SK-N-SH (cell line): ENCODE measurements around the gene MIOX. TPM values are rescaled to one million over a fixed set of nuclear protein-coding genes. Genes with fewer than 3 reads are reported as not detected.

Source experiments
- CTCF ChIA-PET: fragments of 300-600, 350-600 bp; formaldehyde crosslinking; extraction: SDS; loops from one replicate; lab custom pipeline; 2021; lab: Yijun Ruan, JAX
- POLR2A ChIA-PET: fragments of 350-600 bp; sonication (Branson Sonifier 250); formaldehyde crosslinking; extraction: SDS; loops from one replicate; lab custom pipeline; 2020; ENCODE audit warnings: antibody characterized with exemption, inconsistent platforms; lab: Yijun Ruan, JAX
- DNase-seq: peaks from one replicate; pipeline ENCODE4 v3.0.0; 2012
- H2AFZ ChIP-seq: fragments of 200-600 bp; sonication (generic); 2 replicates; pipeline ENCODE4 v1.8.1; 2016; ENCODE audit warnings: antibody characterized with exemption, mild to moderate bottlenecking, low read depth
- H3F3A ChIP-seq: fragments of 200-600 bp; sonication (generic); replicated peaks from 2 replicates; pipeline ENCODE3; 2016; ENCODE audit warnings: antibody characterized with exemption, mild to moderate bottlenecking; ENCODE audit not compliant: insufficient read depth
- H3K27ac ChIP-seq, 2 experiments: fragments of 200-500 bp in 1 of 2; fragments of 200-600 bp in 1 of 2; sonication (Bioruptor generic) in 1 of 2; sonication (generic), shearing (Covaris generic) in 1 of 2; 2 replicates each; pipeline versions ENCODE4 v1.5.1 to v1.6.1; 2014 to 2016; ENCODE audit warnings: low read depth in 2 of 2, inconsistent platforms in 1 of 2, low read length in 1 of 2, mild to moderate bottlenecking in 1 of 2, mixed read lengths in 1 of 2
- H3K27me3 ChIP-seq: fragments of 200-600 bp; sonication (generic), shearing (Covaris generic); 2 replicates; pipeline ENCODE4 v1.6.1; 2016; ENCODE audit warnings: mixed run types; ENCODE audit not compliant: insufficient read depth
- H3K36me3 ChIP-seq, 2 experiments: fragments of 200-500 bp in 1 of 2; fragments of 200-600 bp in 1 of 2; sonication (Bioruptor generic) in 1 of 2; sonication (generic) in 1 of 2; replicated peaks in 1 of 2; 2 replicates each; pipeline versions ENCODE3 to v1.5.1; 2014 to 2016; ENCODE audit warnings: low read length in 1 of 2, mild to moderate bottlenecking in 1 of 2; ENCODE audit not compliant: insufficient read depth in 2 of 2, control insufficient read depth in 1 of 2
- H3K4me1 ChIP-seq, 2 experiments: fragments of 200-500 bp in 1 of 2; fragments of 200-600 bp in 1 of 2; sonication (Bioruptor generic) in 1 of 2; sonication (generic), shearing (Covaris generic) in 1 of 2; 2 replicates each; pipeline versions ENCODE4 v1.5.1 to v1.6.1; 2014 to 2016; ENCODE audit warnings: low read depth in 1 of 2, low read length in 1 of 2, mixed run types in 1 of 2; ENCODE audit not compliant: insufficient read depth in 2 of 2, control insufficient read depth in 1 of 2
- H3K4me2 ChIP-seq: fragments of 200-600 bp; sonication (generic), shearing (Covaris generic); 2 replicates; pipeline ENCODE4 v1.6.1; 2017; ENCODE audit warnings: mixed run types
- H3K4me3 ChIP-seq, 2 experiments: fragments of 200-500 bp in 1 of 2; fragments of 200-600 bp in 1 of 2; sonication (Bioruptor generic) in 1 of 2; sonication (generic), shearing (Covaris generic) in 1 of 2; 2 replicates each; pipeline versions ENCODE4 v1.5.1 to v1.8.1; 2014 to 2016; ENCODE audit warnings: low read depth in 2 of 2, inconsistent platforms in 1 of 2, low read length in 1 of 2, mild to moderate bottlenecking in 1 of 2, mixed read lengths in 1 of 2, moderate library complexity in 1 of 2
- H3K79me2 ChIP-seq: fragments of 200-600 bp; sonication (generic); 2 replicates; pipeline ENCODE4 v1.8.1; 2017; ENCODE audit warnings: mild to moderate bottlenecking; ENCODE audit not compliant: insufficient read depth
- H3K9ac ChIP-seq: fragments of 200-600 bp; sonication (generic); 2 replicates; pipeline ENCODE4 v1.6.1; 2017; ENCODE audit warnings: mixed run types
- H3K9me2 ChIP-seq: fragments of 200-600 bp; sonication (generic); 2 replicates; pipeline ENCODE4 v1.6.1; 2017; ENCODE audit warnings: mixed run types
- H3K9me3 ChIP-seq: fragments of 200-600 bp; sonication (generic); 2 replicates; pipeline ENCODE4 v1.6.1; 2017; ENCODE audit warnings: mixed run types, mild to moderate bottlenecking, moderate library complexity
- H4K20me1 ChIP-seq: fragments of 200-600 bp; sonication (generic); 2 replicates; pipeline ENCODE4 v1.6.1; 2017; ENCODE audit warnings: mild to moderate bottlenecking, mixed run types; ENCODE audit not compliant: insufficient read depth
- CHD2 ChIP-seq: fragments of 150-350 bp; IDR thresholded peaks from 2 replicates; pipeline ENCODE4 v1.6.1; 2018; ENCODE audit warnings: low read length; ENCODE audit not compliant: partially characterized antibody
- ELF1 ChIP-seq: IDR thresholded peaks from 2 replicates; pipeline ENCODE4 v1.4.0; 2012
- EP300 ChIP-seq, 2 experiments: IDR thresholded peaks; 2 replicates each; pipeline versions ENCODE4 v1.4.0 to v1.6.1; 2012; ENCODE audit warnings: borderline replicate concordance in 1 of 2, low read depth in 1 of 2, low read length in 1 of 2
- EZH2phosphoT487 ChIP-seq: fragments of 200-600 bp; sonication (generic); IDR thresholded peaks from 2 replicates; pipeline ENCODE4 v1.6.1; 2017; ENCODE audit warnings: low read depth, mixed run types, mild to moderate bottlenecking, antibody characterized with exemption, moderate library complexity, borderline replicate concordance
- FOSL2 ChIP-seq: IDR thresholded peaks from 2 replicates; pipeline ENCODE4 v1.4.0; 2012; ENCODE audit warnings: low read depth, mild to moderate bottlenecking, moderate library complexity, borderline replicate concordance
- FOXJ3 ChIP-seq: sonication (generic); formaldehyde crosslinking; IDR thresholded peaks from 2 replicates; pipeline ENCODE4 v1.5.1; 2020; ENCODE audit warnings: mild to moderate bottlenecking, missing genetic modification reagents
- FOXM1 ChIP-seq: IDR thresholded peaks from 2 replicates; pipeline ENCODE4 v1.4.0; 2012; ENCODE audit warnings: low read depth, mild to moderate bottlenecking
- GABPA ChIP-seq: IDR thresholded peaks from 2 replicates; pipeline ENCODE4 v1.4.0; 2012; ENCODE audit warnings: low read depth, mild to moderate bottlenecking
- GATA2 ChIP-seq: sonication (generic); formaldehyde crosslinking; IDR thresholded peaks from 2 replicates; pipeline ENCODE4 v1.5.0; 2020; ENCODE audit warnings: mild to moderate bottlenecking, missing genetic modification reagents
- MEF2A ChIP-seq: IDR thresholded peaks from 2 replicates; pipeline ENCODE4 v1.4.0; 2012; ENCODE audit warnings: low read depth, borderline replicate concordance
- MXI1 ChIP-seq: IDR thresholded peaks from 2 replicates; pipeline ENCODE4 v1.6.1; 2012; ENCODE audit warnings: mild to moderate bottlenecking, low read depth, low read length, improper control_type of control experiment
- NFIC ChIP-seq: IDR thresholded peaks from 2 replicates; pipeline ENCODE4 v1.4.0; 2012; ENCODE audit warnings: borderline replicate concordance
- POLR2AphosphoS5 ChIP-seq: IDR thresholded peaks from 2 replicates; pipeline ENCODE4 v1.6.1; 2012; ENCODE audit warnings: low read depth, low read length
- RCOR1 ChIP-seq: fragments of 150-350 bp; IDR thresholded peaks from 2 replicates; pipeline ENCODE4 v1.6.1; 2017; ENCODE audit warnings: antibody characterized with exemption, low read length
- TCF12 ChIP-seq: IDR thresholded peaks from 2 replicates; pipeline ENCODE4 v1.4.0; 2012
- YY1 ChIP-seq: IDR thresholded peaks from 2 replicates; pipeline ENCODE4 v1.4.0; 2012; ENCODE audit warnings: low read depth, mild to moderate bottlenecking
- WGBS: methylation state at CpG from one replicate; pipeline ENCODE4 v1.1.6; 2017; ENCODE audit warnings: low lambda C conversion rate; 5-methylcytosine and 5-hydroxymethylcytosine counted together
- polyA plus RNA-seq, 3 experiments: library from polyadenylated mRNA; depleted of rRNA; stranded (reverse); fragments of >200 nt; gene quantifications; 2 replicates each; pipeline ENCODE4 v1.2.3, GENCODE V29; 2012
- TF ChIP-seq, protein P1 (sequence below): IDR thresholded peaks from 2 replicates; pipeline ENCODE4 v1.4.0; 2012; ENCODE audit warnings: low read depth
- TF ChIP-seq, protein P2 (sequence below): IDR thresholded peaks from 2 replicates; pipeline ENCODE4 v1.4.0; 2012; ENCODE audit warnings: low read depth, borderline replicate concordance
- TF ChIP-seq, protein P3 (sequence below): fragments of 150-350 bp; IDR thresholded peaks from 2 replicates; pipeline ENCODE4 v1.6.1; 2017; ENCODE audit warnings: antibody characterized with exemption, low read length, low read depth, borderline replicate concordance
- TF ChIP-seq, protein P4 (sequence below): IDR thresholded peaks from 2 replicates; pipeline ENCODE4 v1.4.0; 2012; ENCODE audit warnings: low read depth, borderline replicate concordance

MIOX gene
- polyA plus RNA-seq, 1 of the 3 experiments (the other 2 are of a cell fraction): 0.05 TPM

DNA sequence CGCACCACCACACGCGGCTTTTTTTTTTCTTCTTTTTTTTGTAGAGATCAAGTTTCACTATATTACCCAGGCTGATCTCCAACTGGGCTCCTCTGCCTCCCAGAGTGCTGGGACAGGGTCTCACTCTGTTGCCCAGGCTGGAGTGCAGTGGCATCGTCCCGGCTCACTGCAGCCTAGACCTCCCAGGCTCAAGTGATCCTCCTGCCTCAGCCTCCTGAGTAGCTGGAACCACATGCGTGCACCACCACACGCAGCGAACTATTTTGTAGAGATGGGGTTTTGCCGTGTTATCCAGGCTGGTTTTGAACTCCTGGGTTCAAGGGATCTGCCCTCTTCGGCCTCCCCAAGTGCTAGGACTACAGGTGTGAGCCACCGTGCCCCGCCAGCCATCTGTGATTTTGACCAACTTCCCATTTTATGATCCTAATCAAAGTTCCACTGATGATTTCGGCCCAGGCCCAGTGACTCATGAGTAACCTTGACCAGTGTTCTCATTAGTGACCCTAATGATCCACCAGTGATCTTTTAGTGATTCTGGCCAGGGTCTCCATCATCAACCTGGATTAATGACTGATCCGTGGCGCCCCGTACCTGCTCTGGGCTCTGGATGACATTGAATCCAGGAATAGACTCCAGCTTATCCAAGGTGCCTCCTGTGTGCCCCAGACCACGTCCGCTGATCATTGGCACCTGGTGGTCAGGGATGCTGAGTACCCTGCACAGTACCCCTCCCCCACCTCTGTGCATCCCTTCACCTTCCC lies 41.4 kb downstream of the MIOX start:
- H3K36me3 ChIP-seq: peaks cover 0 to 9% of the 10 kb centered on the region in 2 experiments
- no peaks in the 10 kb centered on the region for H3K9me3 ChIP-seq
- H3F3A ChIP-seq: peaks cover 19% of the 10 kb centered on the region
- TF ChIP-seq GABPA: no peak
- no peak for TF ChIP-seq YY1
- no peak overlapping the region for H3K4me3 ChIP-seq
- no peak overlapping the region; a peak in 1 of 4 replicates for H3K27ac ChIP-seq
- no peak overlapping the region for H2AFZ ChIP-seq
- no peak overlapping the region for H3K4me2 ChIP-seq
- ChIA-PET CTCF (interaction anchor here (0.6 to 2.4 kb wide), 8 partner anchors 10 to 37 kb away, joined by 3 to 13 read pairs (median 3); partner anchors contain the start of genes LMF2 and SYCE3), POLR2A (interaction anchor here (0.6 to 0.7 kb wide), 2 partner anchors 72 to 177 kb away, joined by 3 to 4 read pairs; no protein-coding TSS in a partner anchor)
- no peak overlapping the region for H3K9ac ChIP-seq
- peaks cover 8% of the 10 kb centered on the region; the same call in 1 of the 2 replicates for H4K20me1 ChIP-seq
- WGBS: 94% methylated on average over 13 of the region's 18 CpGs
- H3K9me2 ChIP-seq: no peaks in the 10 kb centered on the region
- no peaks in the 10 kb centered on the region for H3K27me3 ChIP-seq
- no peak for DNase-seq
- H3K79me2 ChIP-seq: peaks cover 15% of the 10 kb centered on the region
- H3K4me1 ChIP-seq: peaks cover 7 to 34% of the 10 kb centered on the region in 2 experiments; a peak in 2 of 4 replicates

DNA sequence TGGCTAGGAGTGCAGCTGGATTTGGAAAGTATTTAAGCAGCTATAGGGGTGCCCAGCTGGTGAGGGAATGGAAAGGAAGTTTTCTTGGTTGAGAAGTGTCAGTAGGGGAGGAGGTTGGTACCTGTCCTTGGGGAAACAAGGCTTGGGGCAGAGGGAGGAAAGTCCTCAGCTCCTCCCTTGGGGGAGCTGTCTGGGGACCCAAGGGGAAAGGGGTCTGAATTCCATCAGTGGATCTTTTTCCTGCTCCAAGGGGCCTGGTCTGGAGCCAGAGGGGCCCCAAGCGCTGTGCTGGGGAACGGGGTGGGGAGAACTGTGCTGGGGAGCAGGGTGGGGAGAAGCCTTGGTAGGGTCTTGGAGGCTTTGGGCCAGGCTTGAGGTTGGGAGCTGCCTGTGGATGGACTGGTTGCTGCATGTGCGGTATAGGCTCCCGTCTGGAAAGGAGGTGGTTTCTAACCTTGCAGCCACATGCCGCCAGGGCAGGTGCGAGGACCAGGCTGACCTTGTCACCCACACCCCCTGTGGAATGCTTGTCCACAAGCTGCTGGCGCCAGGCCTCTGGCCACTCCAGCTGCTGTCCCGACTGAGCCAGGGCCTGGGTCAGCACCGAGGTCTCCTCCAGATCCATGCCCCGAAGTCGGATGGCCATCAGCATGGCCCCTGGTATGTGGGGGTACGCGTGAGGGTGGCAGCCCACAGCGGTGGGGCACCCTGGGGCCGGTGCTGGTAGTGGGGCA lies 42.2 kb downstream of the MIOX start:
- Histone ChIP-seq H3K4me2 (no peak overlapping the region), H3K27ac (no peak overlapping the region; a peak in 1 of 4 replicates), H2AFZ (no peak overlapping the region), H3K27me3 (no peaks in the 10 kb centered on the region), H3K36me3 (peaks cover 0 to 1% of the 10 kb centered on the region in 2 experiments), H3K79me2 (peaks cover 8% of the 10 kb centered on the region), H3K4me1 (peaks cover 7 to 31% of the 10 kb centered on the region in 2 experiments; a peak in 2 of 4 replicates), H3K9me2 (no peaks in the 10 kb centered on the region), H3K9ac (no peak overlapping the region), H3K4me3 (no peak overlapping the region), H4K20me1 (peaks cover 7% of the 10 kb centered on the region; the same call in 1 of the 2 replicates), H3F3A (peaks cover 19% of the 10 kb centered on the region), H3K9me3 (no peaks in the 10 kb centered on the region)
- TF ChIP-seq MEF2A (no peak), EZH2phosphoT487 (no peak), CHD2 (no peak), RCOR1 (no peak), MXI1 (no peak), FOXJ3 (CRISPR knock-in tag) (no peak), POLR2AphosphoS5 (no peak), GATA2 (no peak), FOXM1 (no peak), FOSL2 (no peak), TCF12 (no peak), ELF1 (no peak), NFIC (no peak), EP300 (IDR thresholded peaks at IDR 0.05; ENCODE audit: borderline replicate concordance in 1 of 2, low read depth in 1 of 2, low read length in 1 of 2) (no peak)
- TF ChIP-seq, protein P1, sequence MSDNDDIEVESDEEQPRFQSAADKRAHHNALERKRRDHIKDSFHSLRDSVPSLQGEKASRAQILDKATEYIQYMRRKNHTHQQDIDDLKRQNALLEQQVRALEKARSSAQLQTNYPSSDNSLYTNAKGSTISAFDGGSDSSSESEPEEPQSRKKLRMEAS: no peak
- TF ChIP-seq, protein P2, sequence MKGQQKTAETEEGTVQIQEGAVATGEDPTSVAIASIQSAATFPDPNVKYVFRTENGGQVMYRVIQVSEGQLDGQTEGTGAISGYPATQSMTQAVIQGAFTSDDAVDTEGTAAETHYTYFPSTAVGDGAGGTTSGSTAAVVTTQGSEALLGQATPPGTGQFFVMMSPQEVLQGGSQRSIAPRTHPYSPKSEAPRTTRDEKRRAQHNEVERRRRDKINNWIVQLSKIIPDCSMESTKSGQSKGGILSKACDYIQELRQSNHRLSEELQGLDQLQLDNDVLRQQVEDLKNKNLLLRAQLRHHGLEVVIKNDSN: no peak
- TF ChIP-seq, protein P3, sequence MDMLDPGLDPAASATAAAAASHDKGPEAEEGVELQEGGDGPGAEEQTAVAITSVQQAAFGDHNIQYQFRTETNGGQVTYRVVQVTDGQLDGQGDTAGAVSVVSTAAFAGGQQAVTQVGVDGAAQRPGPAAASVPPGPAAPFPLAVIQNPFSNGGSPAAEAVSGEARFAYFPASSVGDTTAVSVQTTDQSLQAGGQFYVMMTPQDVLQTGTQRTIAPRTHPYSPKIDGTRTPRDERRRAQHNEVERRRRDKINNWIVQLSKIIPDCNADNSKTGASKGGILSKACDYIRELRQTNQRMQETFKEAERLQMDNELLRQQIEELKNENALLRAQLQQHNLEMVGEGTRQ: no peak
- TF ChIP-seq, protein P4, sequence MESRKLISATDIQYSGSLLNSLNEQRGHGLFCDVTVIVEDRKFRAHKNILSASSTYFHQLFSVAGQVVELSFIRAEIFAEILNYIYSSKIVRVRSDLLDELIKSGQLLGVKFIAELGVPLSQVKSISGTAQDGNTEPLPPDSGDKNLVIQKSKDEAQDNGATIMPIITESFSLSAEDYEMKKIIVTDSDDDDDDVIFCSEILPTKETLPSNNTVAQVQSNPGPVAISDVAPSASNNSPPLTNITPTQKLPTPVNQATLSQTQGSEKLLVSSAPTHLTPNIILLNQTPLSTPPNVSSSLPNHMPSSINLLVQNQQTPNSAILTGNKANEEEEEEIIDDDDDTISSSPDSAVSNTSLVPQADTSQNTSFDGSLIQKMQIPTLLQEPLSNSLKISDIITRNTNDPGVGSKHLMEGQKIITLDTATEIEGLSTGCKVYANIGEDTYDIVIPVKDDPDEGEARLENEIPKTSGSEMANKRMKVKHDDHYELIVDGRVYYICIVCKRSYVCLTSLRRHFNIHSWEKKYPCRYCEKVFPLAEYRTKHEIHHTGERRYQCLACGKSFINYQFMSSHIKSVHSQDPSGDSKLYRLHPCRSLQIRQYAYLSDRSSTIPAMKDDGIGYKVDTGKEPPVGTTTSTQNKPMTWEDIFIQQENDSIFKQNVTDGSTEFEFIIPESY: no peak
- CTCF ChIA-PET: interaction anchor here (0.6 to 2.4 kb wide), 7 partner anchors 9 to 233 kb away, joined by 3 to 13 read pairs (median 3); partner anchors contain the start of genes LMF2 and SYCE3
- no peak for DNase-seq
- POLR2A ChIA-PET: interaction anchor here (0.6 to 0.7 kb wide), 2 partner anchors 71 to 177 kb away, joined by 3 to 4 read pairs; no protein-coding TSS in a partner anchor
- 88% methylated on average over 6 of the region's 15 CpGs for WGBS
